Activated naive CD4-positive, alpha-beta T cell treated with anti-CD3 and anti-CD28 coated beads, Interleukin-2, amount 10 ng/mL, durations not matched to agents 7 days and 5 days (primary cell): Measurements from ENCODE around the gene CTNNA3.
A peak's percentile ranks its signal among the peaks of the same experiment; 100 is the strongest.

Source experiments
- CTCF ChIA-PET: fragments of 350-600 bp; sonication (Branson Sonifier 250); formaldehyde crosslinking; loops from one replicate; lab custom pipeline; 2021; ENCODE audit warnings: antibody characterized with exemption; lab: Charles Lee
- DNase-seq: peaks from one replicate; pipeline ENCODE4 v3.0.0-alpha.2; 2020
- H3K27ac Mint-ChIP-seq: one replicate; pipeline ENCODE4 v1.8.0; 2021; ENCODE audit warnings: mild to moderate bottlenecking, moderate library complexity, mixed read lengths
- H3K27me3 Mint-ChIP-seq: one replicate; pipeline ENCODE4 v1.8.0; 2021; ENCODE audit warnings: mild to moderate bottlenecking, mixed read lengths
- H3K36me3 Mint-ChIP-seq: one replicate; pipeline ENCODE4 v1.8.0; 2021; ENCODE audit warnings: mixed read lengths
- H3K4me1 Mint-ChIP-seq: one replicate; pipeline ENCODE4 v1.8.0; 2021; ENCODE audit warnings: mixed read lengths
- H3K4me3 Mint-ChIP-seq: one replicate; pipeline ENCODE4 v1.8.0; 2021; ENCODE audit warnings: mild to moderate bottlenecking, moderate library complexity, mixed read lengths
- H3K9me3 Mint-ChIP-seq: one replicate; pipeline ENCODE4 v1.8.0; 2021; ENCODE audit warnings: mixed read lengths

The CTNNA3 gene

DNA sequence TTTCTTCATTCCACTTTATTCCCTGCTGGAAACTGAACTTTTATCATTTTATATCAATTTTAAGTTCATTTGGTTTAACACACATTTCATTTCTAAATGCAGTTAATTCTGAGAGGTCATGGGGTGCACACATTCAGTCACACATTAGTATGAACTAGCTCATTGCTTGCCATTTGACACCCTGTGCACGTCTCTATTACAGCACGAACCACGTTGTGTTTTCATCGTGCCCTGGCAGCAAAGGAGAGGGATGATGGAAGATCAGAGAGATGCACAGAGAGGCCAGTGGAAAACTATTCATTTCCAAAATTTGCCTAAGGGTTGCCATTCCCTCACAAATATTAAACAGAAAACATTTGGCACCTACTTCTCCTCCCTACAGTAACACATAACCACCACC is 45.4 kb downstream of the CTNNA3 start:
- H3K27ac Mint-ChIP-seq: no peak overlapping the region
- CTCF ChIA-PET: no interaction called here
- no peaks in the 10 kb centered on the region for H3K27me3 Mint-ChIP-seq
- H3K4me3 Mint-ChIP-seq: no peak overlapping the region
- no peaks in the 10 kb centered on the region for H3K36me3 Mint-ChIP-seq
- DNase-seq: no peak
- no peaks in the 10 kb centered on the region for H3K4me1 Mint-ChIP-seq
- H3K9me3 Mint-ChIP-seq: no peaks in the 10 kb centered on the region

DNA sequence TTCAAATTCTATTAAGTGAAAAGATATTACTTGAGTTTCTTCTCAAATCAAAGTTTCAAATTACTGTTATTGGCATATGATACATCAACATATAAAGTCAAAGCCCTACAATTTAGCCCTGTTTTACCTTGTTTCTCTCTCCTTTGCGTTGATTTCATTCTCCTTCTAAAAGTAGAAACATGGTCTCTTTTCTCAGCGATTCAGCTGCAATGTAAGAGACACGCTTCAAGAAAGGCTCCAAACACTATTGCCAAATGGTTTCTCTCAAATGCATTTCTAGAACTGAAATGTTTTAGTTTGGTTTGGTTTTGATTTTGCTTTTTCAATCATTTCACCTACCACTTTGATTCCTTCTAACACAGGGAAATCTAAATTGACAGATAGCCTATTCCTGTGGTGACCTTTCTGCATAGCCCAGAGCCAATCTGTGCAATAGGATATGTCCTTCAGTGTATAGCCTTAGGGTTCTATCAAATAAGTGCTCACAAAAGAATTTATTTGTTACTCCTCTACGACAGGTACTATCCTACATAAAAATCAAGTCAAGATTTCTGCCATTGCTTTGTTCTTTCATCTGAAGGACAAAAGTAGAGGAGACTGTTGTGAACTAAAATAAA is 47.3 kb downstream of the CTNNA3 start:
- no peaks in the 10 kb centered on the region for H3K9me3 Mint-ChIP-seq
- H3K4me1 Mint-ChIP-seq: no peaks in the 10 kb centered on the region
- H3K36me3 Mint-ChIP-seq: no peaks in the 10 kb centered on the region
- DNase-seq: no peak
- H3K4me3 Mint-ChIP-seq: no peak overlapping the region
- CTCF ChIA-PET: no interaction called here
- H3K27me3 Mint-ChIP-seq: no peaks in the 10 kb centered on the region
- no peak overlapping the region for H3K27ac Mint-ChIP-seq

GRCh38 chr10:67630904-67631303 is 65.1 kb downstream of the CTNNA3 start:
- CTCF ChIA-PET: no interaction called here
- no peaks in the 10 kb centered on the region for H3K9me3 Mint-ChIP-seq
- H3K4me1 Mint-ChIP-seq: no peaks in the 10 kb centered on the region
- no peak overlapping the region for H3K4me3 Mint-ChIP-seq
- H3K27ac Mint-ChIP-seq: no peak overlapping the region
- H3K36me3 Mint-ChIP-seq: no peaks in the 10 kb centered on the region
- DNase-seq: no peak
- H3K27me3 Mint-ChIP-seq: peaks cover 11% of the 10 kb centered on the region

DNA sequence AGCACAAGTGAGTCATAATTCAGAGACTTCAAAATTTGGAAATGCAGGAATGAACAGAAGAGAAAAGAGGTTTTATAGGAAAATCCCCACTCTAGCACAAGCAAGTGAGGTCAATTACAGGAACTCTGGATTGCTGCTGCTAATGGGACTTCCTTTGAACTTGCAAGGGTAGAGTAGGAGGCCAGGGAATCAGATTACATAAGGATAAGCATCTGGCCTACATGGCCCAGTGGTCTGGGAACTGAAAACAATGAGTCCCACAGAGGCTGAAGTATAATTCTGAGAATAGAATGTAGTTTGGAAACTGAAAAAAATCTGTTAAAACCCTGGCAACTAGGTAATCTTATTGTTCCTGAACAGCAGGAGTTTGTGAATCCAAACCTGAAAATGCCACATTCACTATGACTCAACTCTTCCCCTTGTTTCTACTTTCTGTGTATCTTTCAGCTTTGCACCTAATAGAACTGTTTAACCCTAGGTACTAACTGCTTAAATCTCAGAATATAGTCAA is 66.5 kb downstream of the CTNNA3 start:
- CTCF ChIA-PET: no interaction called here
- no peak for DNase-seq
- peaks cover 11% of the 10 kb centered on the region for H3K27me3 Mint-ChIP-seq
- no peaks in the 10 kb centered on the region for H3K9me3 Mint-ChIP-seq
- no peak overlapping the region for H3K27ac Mint-ChIP-seq
- no peaks in the 10 kb centered on the region for H3K4me1 Mint-ChIP-seq
- no peak overlapping the region for H3K4me3 Mint-ChIP-seq
- H3K36me3 Mint-ChIP-seq: no peaks in the 10 kb centered on the region

GRCh38 chr10:67622984-67623383 is 73.0 kb downstream of the CTNNA3 start:
- Mint-ChIP-seq H3K9me3 (no peaks in the 10 kb centered on the region), H3K27ac (no peak overlapping the region), H3K4me3 (no peak overlapping the region), H3K27me3 (peaks cover 5% of the 10 kb centered on the region), H3K4me1 (no peaks in the 10 kb centered on the region), H3K36me3 (no peaks in the 10 kb centered on the region)
- DNase-seq: no peak
- CTCF ChIA-PET: interaction anchor here (1.5 kb wide), 1 partner anchor 9 kb away, joined by 3 read pairs; no protein-coding TSS in a partner anchor

- Mint-ChIP-seq H3K4me1 (no peaks in the 10 kb centered on the region), H3K36me3 (no peaks in the 10 kb centered on the region), H3K27ac (no peak overlapping the region), H3K4me3 (no peak overlapping the region), H3K9me3 (no peaks in the 10 kb centered on the region), H3K27me3 (peaks cover 5% of the 10 kb centered on the region)
- DNase-seq: no peak
- CTCF ChIA-PET: interaction anchor here (1.5 kb wide), 1 partner anchor 9 kb away, joined by 3 read pairs; no protein-coding TSS in a partner anchor
These were observed 73.5 kb downstream of the CTNNA3 start for GRCh38 chr10:67622511-67622910.

DNA sequence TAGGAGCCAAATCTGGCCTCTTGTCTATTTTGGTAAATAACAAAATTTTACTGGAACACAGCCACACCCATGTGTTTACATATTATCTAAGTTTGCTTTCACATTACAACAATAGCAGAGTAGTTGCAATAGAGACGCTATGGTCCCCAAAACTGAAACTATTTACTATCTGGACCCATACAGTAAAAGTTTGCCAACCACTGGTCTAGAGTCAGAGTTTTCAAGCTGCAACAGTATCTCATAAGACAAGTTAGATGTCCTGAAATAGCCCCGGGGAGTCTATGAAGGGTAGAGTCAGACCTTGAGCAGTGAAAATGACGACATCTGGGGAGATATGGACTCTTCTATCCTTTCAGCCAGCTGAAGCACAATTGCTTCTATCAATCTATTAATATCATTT is 74.2 kb downstream of the CTNNA3 start:
- CTCF ChIA-PET: interaction anchor here (0.9 to 1.5 kb wide), 2 partner anchors 8 to 13 kb away, joined by 3 read pairs; no protein-coding TSS in a partner anchor
- Mint-ChIP-seq H3K4me3 (no peak overlapping the region), H3K27me3 (peaks cover 5% of the 10 kb centered on the region), H3K36me3 (no peaks in the 10 kb centered on the region), H3K9me3 (no peaks in the 10 kb centered on the region), H3K4me1 (no peaks in the 10 kb centered on the region), H3K27ac (no peak overlapping the region)
- no peak for DNase-seq

GRCh38 chr10:67618116-67618515 is 77.9 kb downstream of the CTNNA3 start:
- Mint-ChIP-seq H3K4me3 (no peak overlapping the region), H3K27ac (no peak overlapping the region), H3K27me3 (peaks cover 5% of the 10 kb centered on the region), H3K36me3 (peaks cover 3% of the 10 kb centered on the region), H3K4me1 (peaks cover 10% of the 10 kb centered on the region), H3K9me3 (no peaks in the 10 kb centered on the region)
- CTCF ChIA-PET: no interaction called here
- no peak for DNase-seq

DNA sequence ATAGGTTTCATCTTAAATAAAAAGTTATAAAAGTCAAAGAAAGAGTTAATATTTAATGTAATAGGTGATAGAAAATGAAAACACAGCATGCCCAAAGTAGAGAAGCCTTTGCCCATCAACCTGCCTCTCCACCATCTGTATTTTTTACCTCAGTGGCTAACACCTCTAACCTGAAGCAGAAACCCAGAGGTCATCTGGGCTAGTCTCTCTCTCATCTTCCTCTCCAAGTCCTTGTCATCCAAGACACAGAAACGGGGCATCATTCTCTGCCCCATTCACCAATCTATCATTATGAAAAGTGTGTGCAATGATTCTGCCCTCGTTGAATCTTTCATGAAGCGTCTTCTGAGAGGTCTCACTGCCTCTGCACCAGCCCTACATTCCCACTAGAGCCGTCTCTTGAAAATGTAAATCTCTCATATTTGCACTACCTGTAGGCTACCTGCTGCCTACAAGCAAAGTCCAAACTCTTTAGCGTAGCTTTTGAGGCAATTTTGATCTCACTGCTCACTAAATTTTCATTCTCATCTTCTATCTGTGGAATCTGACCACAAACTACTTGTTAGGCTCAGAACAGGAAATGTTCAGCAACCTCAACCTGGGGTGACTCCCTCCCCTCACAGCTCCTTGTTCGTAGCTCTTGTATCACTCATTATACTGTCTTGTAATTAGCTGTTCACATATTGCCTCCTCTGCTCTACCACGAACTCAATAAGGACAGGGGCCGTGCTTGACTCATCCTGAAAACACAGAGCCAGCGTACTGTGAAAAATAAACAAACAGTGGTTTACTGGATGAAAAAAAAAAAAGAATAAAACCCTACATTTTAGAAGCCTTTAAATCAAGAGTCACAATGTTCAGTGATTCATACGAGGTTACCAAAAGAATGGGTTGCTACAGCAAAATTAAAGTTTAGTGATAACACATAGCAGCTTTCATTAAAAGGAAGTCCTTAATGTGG is 83.1 kb downstream of the CTNNA3 start:
- H3K4me3 Mint-ChIP-seq: peak overlapping the region; percentile 29
- peak overlapping the region; percentile 86 for H3K27ac Mint-ChIP-seq
- CTCF ChIA-PET: interaction anchor here (0.5 to 1.3 kb wide), 5 partner anchors 9 to 167 kb away, joined by 3 to 6 read pairs (median 3); no protein-coding TSS in a partner anchor
- peaks cover 6% of the 10 kb centered on the region for H3K27me3 Mint-ChIP-seq
- no peaks in the 10 kb centered on the region for H3K9me3 Mint-ChIP-seq
- H3K36me3 Mint-ChIP-seq: peaks cover 3% of the 10 kb centered on the region
- peak; percentile 77 for DNase-seq
- peaks cover 26% of the 10 kb centered on the region for H3K4me1 Mint-ChIP-seq

DNA sequence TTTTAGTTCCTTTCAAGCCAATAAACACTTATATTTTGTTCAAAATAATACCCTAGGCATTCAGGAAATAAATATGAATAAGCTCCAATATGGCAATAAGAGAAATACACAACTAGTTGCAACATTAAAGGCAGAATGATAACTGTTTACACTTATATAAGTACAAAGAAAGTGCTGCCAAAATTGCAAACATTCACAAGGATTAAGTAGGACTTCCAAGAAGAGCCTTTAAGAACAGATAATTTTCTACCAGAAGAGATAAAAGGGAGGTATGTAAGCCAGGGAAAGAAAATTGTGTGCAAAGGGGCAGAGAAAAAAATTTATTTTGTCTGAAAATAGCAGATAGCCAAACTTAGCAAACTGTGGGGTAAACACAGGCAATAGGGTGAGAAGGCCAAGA is 83.8 kb downstream of the CTNNA3 start:
- H3K36me3 Mint-ChIP-seq: peaks cover 3% of the 10 kb centered on the region
- DNase-seq: no peak
- H3K4me3 Mint-ChIP-seq: no peak overlapping the region
- no peaks in the 10 kb centered on the region for H3K9me3 Mint-ChIP-seq
- H3K27me3 Mint-ChIP-seq: peaks cover 7% of the 10 kb centered on the region
- CTCF ChIA-PET: interaction anchor here (1.1 to 1.4 kb wide), 2 partner anchors 54 to 168 kb away, joined by 3 to 4 read pairs; no protein-coding TSS in a partner anchor
- H3K27ac Mint-ChIP-seq: no peak overlapping the region
- peaks cover 32% of the 10 kb centered on the region for H3K4me1 Mint-ChIP-seq

- Mint-ChIP-seq H3K9me3 (no peaks in the 10 kb centered on the region), H3K4me1 (peaks cover 33% of the 10 kb centered on the region), H3K27me3 (peaks cover 7% of the 10 kb centered on the region), H3K27ac (no peak overlapping the region), H3K36me3 (peaks cover 2% of the 10 kb centered on the region), H3K4me3 (no peak overlapping the region)
- CTCF ChIA-PET: no interaction called here
- no peak for DNase-seq
These were observed 85.8 kb downstream of the CTNNA3 start for GRCh38 chr10:67609996-67610793.

DNA sequence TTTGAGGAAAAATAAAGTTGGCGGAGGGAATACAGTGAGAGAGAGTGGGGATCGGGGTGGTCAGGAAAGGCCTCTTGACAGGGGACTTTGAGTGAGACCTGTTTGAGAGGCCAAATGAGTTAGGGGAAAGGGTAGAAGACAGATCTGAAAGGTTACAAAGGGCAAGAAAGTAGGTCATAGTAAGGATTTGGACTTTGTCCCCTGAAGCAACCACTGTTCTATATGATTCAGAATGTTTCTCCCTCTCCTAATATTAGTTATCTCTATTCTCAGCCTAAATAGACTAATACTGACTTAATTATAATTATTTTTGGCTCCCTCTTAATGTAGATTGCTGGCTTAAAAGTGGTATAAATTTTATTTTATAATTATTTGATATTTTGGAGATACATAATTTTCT is 88.0 kb downstream of the CTNNA3 start:
- Mint-ChIP-seq H3K36me3 (no peaks in the 10 kb centered on the region), H3K9me3 (no peaks in the 10 kb centered on the region), H3K27me3 (peaks cover 7% of the 10 kb centered on the region), H3K4me3 (no peak overlapping the region), H3K27ac (no peak overlapping the region), H3K4me1 (peaks cover 22% of the 10 kb centered on the region)
- no peak for DNase-seq
- CTCF ChIA-PET: no interaction called here

- no peak for DNase-seq
- Mint-ChIP-seq H3K4me3 (no peak overlapping the region), H3K4me1 (peaks cover 16% of the 10 kb centered on the region), H3K27me3 (peaks cover 3% of the 10 kb centered on the region), H3K9me3 (no peaks in the 10 kb centered on the region), H3K27ac (no peak overlapping the region), H3K36me3 (no peaks in the 10 kb centered on the region)
- CTCF ChIA-PET: no interaction called here
These were observed 88.5 kb downstream of the CTNNA3 start for GRCh38 chr10:67607472-67607871.

DNA sequence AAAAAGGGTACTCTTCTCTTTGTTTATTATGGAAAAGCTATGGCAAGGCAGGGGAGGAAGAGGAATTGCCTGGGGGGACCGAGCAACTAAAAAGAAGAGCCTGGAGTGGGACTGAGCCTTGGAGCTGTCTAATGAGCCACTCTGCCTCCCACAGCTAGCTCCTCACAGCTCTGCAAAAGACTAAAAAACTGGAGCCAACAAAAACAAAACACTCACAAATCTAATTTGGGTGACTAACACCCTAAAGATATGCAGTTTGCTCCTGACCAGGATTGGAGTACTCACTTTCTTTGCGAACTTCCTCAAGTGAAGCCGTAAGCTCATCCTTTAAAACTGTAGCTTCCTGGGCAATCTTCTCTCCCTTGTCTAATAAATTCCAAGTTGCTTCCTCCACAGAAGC is 89.4 kb downstream of the CTNNA3 start:
- no peaks in the 10 kb centered on the region for H3K36me3 Mint-ChIP-seq
- no peaks in the 10 kb centered on the region for H3K9me3 Mint-ChIP-seq
- no peak for DNase-seq
- peaks cover 3% of the 10 kb centered on the region for H3K27me3 Mint-ChIP-seq
- peaks cover 8% of the 10 kb centered on the region for H3K4me1 Mint-ChIP-seq
- no peak overlapping the region for H3K4me3 Mint-ChIP-seq
- CTCF ChIA-PET: no interaction called here
- no peak overlapping the region for H3K27ac Mint-ChIP-seq
